ENCODE measurements around the gene MRM3.

The MRM3 gene

GRCh38 chr17:742147-742793, 39.9 kb upstream of the MRM3 start:
- Mint-ChIP-seq H3K27me3 (ENCODE audit: low read depth, poor library complexity) (peaks cover 7% of the 10 kb centered on the region), H3K27ac (peak overlapping the region; percentile 73), H3K4me1 (no peaks in the 10 kb centered on the region), H3K4me3 (no peak overlapping the region), H3K9me3 (no peaks in the 10 kb centered on the region), H3K36me3 (ENCODE audit: low read depth) (peaks cover 88% of the 10 kb centered on the region)
- no peak for TF ChIP-seq CTCF (IDR thresholded peaks at IDR 0.05)
- DNase-seq: no peak

GRCh38 chr17:743139-743538, 39.0 kb upstream of the MRM3 start:
- H3K36me3 Mint-ChIP-seq (ENCODE audit: low read depth): peaks cover 88% of the 10 kb centered on the region
- no peak for TF ChIP-seq CTCF (IDR thresholded peaks at IDR 0.05)
- H3K9me3 Mint-ChIP-seq: peaks cover 9% of the 10 kb centered on the region
- DNase-seq: no peak
- no peaks in the 10 kb centered on the region for H3K4me1 Mint-ChIP-seq
- H3K27ac Mint-ChIP-seq: peak overlapping the region; percentile 94
- H3K27me3 Mint-ChIP-seq (ENCODE audit: low read depth, poor library complexity): peaks cover 4% of the 10 kb centered on the region
- no peak overlapping the region for H3K4me3 Mint-ChIP-seq

GRCh38 chr17:744937-745336, 37.2 kb upstream of the MRM3 start:
- peaks cover 4% of the 10 kb centered on the region for H3K4me1 Mint-ChIP-seq
- no peak overlapping the region for H3K27ac Mint-ChIP-seq
- DNase-seq: no peak
- TF ChIP-seq CTCF (IDR thresholded peaks at IDR 0.05): no peak
- peaks cover 4% of the 10 kb centered on the region for H3K27me3 Mint-ChIP-seq (ENCODE audit: low read depth, poor library complexity)
- no peak overlapping the region for H3K4me3 Mint-ChIP-seq
- peaks cover 23% of the 10 kb centered on the region for H3K9me3 Mint-ChIP-seq
- peaks cover 96% of the 10 kb centered on the region for H3K36me3 Mint-ChIP-seq (ENCODE audit: low read depth)

GRCh38 chr17:745406-745805, 36.7 kb upstream of the MRM3 start:
- Mint-ChIP-seq H3K27me3 (ENCODE audit: low read depth, poor library complexity) (peaks cover 4% of the 10 kb centered on the region), H3K36me3 (ENCODE audit: low read depth) (peaks cover 97% of the 10 kb centered on the region), H3K9me3 (peaks cover 28% of the 10 kb centered on the region), H3K4me3 (no peak overlapping the region), H3K4me1 (peaks cover 7% of the 10 kb centered on the region), H3K27ac (no peak overlapping the region)
- no peak for DNase-seq
- TF ChIP-seq CTCF (IDR thresholded peaks at IDR 0.05): no peak

GRCh38 chr17:746181-746580, 36.0 kb upstream of the MRM3 start:
- no peak for TF ChIP-seq CTCF (IDR thresholded peaks at IDR 0.05)
- no peak for DNase-seq
- Mint-ChIP-seq H3K9me3 (peaks cover 34% of the 10 kb centered on the region), H3K27ac (no peak overlapping the region), H3K4me3 (no peak overlapping the region), H3K27me3 (ENCODE audit: low read depth, poor library complexity) (peaks cover 4% of the 10 kb centered on the region), H3K4me1 (peaks cover 14% of the 10 kb centered on the region), H3K36me3 (ENCODE audit: low read depth) (peaks cover 97% of the 10 kb centered on the region)

Measured in nephron progenitor cell (in vitro differentiated cells).